Osteocyte (in vitro differentiated cells): ENCODE data around the gene DEGS1. TPM values are rescaled to one million over a fixed set of nuclear protein-coding genes. Genes with fewer than 3 reads are reported as not detected.

Experiments
- DNase-seq: peaks from one replicate; pipeline ENCODE4 v3.0.0; 2021; ENCODE audit warnings: mixed read lengths; ENCODE audit not compliant: unreplicated experiment; ENCODE audit errors: extremely low spot score
- H3K27ac Mint-ChIP-seq: one replicate; pipeline ENCODE4 v1.8.0; 2021; ENCODE audit warnings: mild to moderate bottlenecking, mixed read lengths; ENCODE audit not compliant: unreplicated experiment
- H3K27me3 Mint-ChIP-seq: one replicate; pipeline ENCODE4 v1.8.0; 2021; ENCODE audit warnings: mixed read lengths; ENCODE audit not compliant: unreplicated experiment
- H3K36me3 Mint-ChIP-seq: one replicate; pipeline ENCODE4 v1.8.0; 2021; ENCODE audit warnings: mixed read lengths; ENCODE audit not compliant: unreplicated experiment
- H3K4me1 Mint-ChIP-seq: one replicate; pipeline ENCODE4 v1.8.0; 2021; ENCODE audit warnings: mixed read lengths; ENCODE audit not compliant: unreplicated experiment
- H3K4me3 Mint-ChIP-seq: one replicate; pipeline ENCODE4 v1.8.0; 2021; ENCODE audit warnings: mild to moderate bottlenecking, moderate library complexity, mixed read lengths; ENCODE audit not compliant: unreplicated experiment
- H3K9me3 Mint-ChIP-seq: one replicate; pipeline ENCODE4 v1.8.0; 2021; ENCODE audit warnings: mixed read lengths; ENCODE audit not compliant: unreplicated experiment
- CTCF ChIP-seq: fragments of 200-600 bp; sonication (generic); IDR thresholded peaks from 2 replicates; pipeline ENCODE4 v1.5.0; 2021; ENCODE audit warnings: antibody characterized with exemption, mild to moderate bottlenecking, moderate library complexity
- total RNA-seq: library from RNA; stranded (reverse); gene quantifications from 2 replicates; pipeline ENCODE4 v1.2.1, GENCODE V29; 2021

DEGS1 gene
- total RNA-seq, 1 donor from 2014 or later, result 110 TPM

- Mint-ChIP-seq H3K4me1 (peaks cover 8% of the 10 kb centered on the region), H3K9me3 (no peaks in the 10 kb centered on the region), H3K36me3 (no peaks in the 10 kb centered on the region), H3K27me3 (no peaks in the 10 kb centered on the region), H3K4me3 (no peak overlapping the region), H3K27ac (no peak overlapping the region)
- no peak for DNase-seq
- TF ChIP-seq CTCF, result no peak
Measured at GRCh38 chr1:224212618-224213061, 29.6 kb downstream of the DEGS1 start.

DNA sequence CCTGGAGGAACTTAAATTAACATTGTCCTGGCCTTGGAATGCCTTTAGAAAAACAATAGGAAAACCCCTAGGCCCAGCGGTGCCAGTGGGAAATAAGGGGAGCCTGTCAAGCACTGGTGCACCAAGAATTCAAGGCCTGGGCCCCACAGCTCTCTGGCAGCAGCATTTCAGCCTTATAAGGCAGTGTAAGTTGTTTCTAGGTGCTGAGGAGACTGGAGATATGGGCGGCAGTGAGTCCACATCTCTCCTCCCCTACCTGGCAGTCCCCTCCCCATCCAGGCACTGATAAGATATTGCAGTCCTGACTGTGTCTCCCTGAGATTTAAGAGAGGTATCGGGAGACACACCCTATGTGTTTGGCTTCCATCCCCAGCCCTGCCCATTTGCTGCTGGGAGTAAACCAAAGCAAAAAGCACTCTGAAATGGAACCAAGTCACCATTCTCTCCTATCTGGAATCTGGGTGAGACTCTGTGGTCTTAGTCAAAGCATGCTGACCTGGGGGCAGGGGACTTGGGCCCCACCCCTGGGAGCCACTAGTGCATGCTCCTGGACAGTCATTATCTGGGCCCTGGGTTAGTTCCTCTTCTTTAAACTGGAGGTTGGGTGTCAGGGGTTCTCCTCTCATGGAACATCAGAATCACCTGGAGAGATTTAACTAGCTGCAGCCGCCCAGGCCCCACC, 30.5 kb downstream of the DEGS1 start:
- no peaks in the 10 kb centered on the region for H3K9me3 Mint-ChIP-seq
- no peak for TF ChIP-seq CTCF
- no peaks in the 10 kb centered on the region for H3K36me3 Mint-ChIP-seq
- H3K4me1 Mint-ChIP-seq, result peaks cover 8% of the 10 kb centered on the region
- H3K27ac Mint-ChIP-seq, result no peak overlapping the region
- H3K27me3 Mint-ChIP-seq, result no peaks in the 10 kb centered on the region
- no peak for DNase-seq
- no peak overlapping the region for H3K4me3 Mint-ChIP-seq

GRCh38 chr1:224216382-224216781, 33.3 kb downstream of the DEGS1 start:
- H3K4me1 Mint-ChIP-seq, result peaks cover 4% of the 10 kb centered on the region
- no peaks in the 10 kb centered on the region for H3K9me3 Mint-ChIP-seq
- no peak for TF ChIP-seq CTCF
- H3K27ac Mint-ChIP-seq, result no peak overlapping the region
- no peak for DNase-seq
- H3K36me3 Mint-ChIP-seq, result no peaks in the 10 kb centered on the region
- no peaks in the 10 kb centered on the region for H3K27me3 Mint-ChIP-seq
- no peak overlapping the region for H3K4me3 Mint-ChIP-seq

GRCh38 chr1:224217655-224218623, 34.9 kb downstream of the DEGS1 start:
- no peak for DNase-seq
- Mint-ChIP-seq H3K36me3 (no peaks in the 10 kb centered on the region), H3K4me1 (no peaks in the 10 kb centered on the region), H3K27me3 (no peaks in the 10 kb centered on the region), H3K9me3 (no peaks in the 10 kb centered on the region), H3K4me3 (no peak overlapping the region), H3K27ac (no peak overlapping the region)
- TF ChIP-seq CTCF, result no peak
